ENCODE measurements around the gene JAKMIP3.
A peak's percentile ranks its signal among the peaks of the same experiment; 100 is the strongest.

JAKMIP3 gene

GRCh38 chr10:132100091-132100481, 34.3 kb downstream of the JAKMIP3 start:
- no peak for DNase-seq

GRCh38 chr10:132100556-132101349, 35.0 kb downstream of the JAKMIP3 start:
- DNase-seq: no peak

- no peak for DNase-seq
Measured at GRCh38 chr10:132101529-132101928, 35.8 kb downstream of the JAKMIP3 start.

GRCh38 chr10:132102071-132102716, 36.4 kb downstream of the JAKMIP3 start:
- DNase-seq: no peak

- DNase-seq: no peak
Measured at GRCh38 chr10:132102717-132103110, 37.0 kb downstream of the JAKMIP3 start.

- DNase-seq: no peak
Measured at GRCh38 chr10:132103116-132103910, 37.6 kb downstream of the JAKMIP3 start.

- no peak for DNase-seq
Measured at GRCh38 chr10:132104062-132104461, 38.3 kb downstream of the JAKMIP3 start.

- no peak for DNase-seq
Measured at GRCh38 chr10:132104471-132105301, 38.9 kb downstream of the JAKMIP3 start.

- no peak for DNase-seq
Measured at GRCh38 chr10:132105302-132105995, 39.7 kb downstream of the JAKMIP3 start.

GRCh38 chr10:132106431-132106830, 40.7 kb downstream of the JAKMIP3 start:
- DNase-seq: no peak

- peak in 1 of 2 donors; percentile 45 for DNase-seq
Measured at GRCh38 chr10:132107186-132107948, 41.6 kb downstream of the JAKMIP3 start.

- DNase-seq: no peak
Measured at GRCh38 chr10:132107949-132108877, 42.5 kb downstream of the JAKMIP3 start.

GRCh38 chr10:132109341-132110110, 43.8 kb downstream of the JAKMIP3 start:
- DNase-seq: no peak

GRCh38 chr10:132110111-132110521, 44.4 kb downstream of the JAKMIP3 start:
- DNase-seq: no peak

GRCh38 chr10:132110713-132111112, 45.0 kb downstream of the JAKMIP3 start:
- no peak for DNase-seq

- no peak for DNase-seq
Measured at GRCh38 chr10:132111121-132111731, 45.5 kb downstream of the JAKMIP3 start.

- DNase-seq: no peak
Measured at GRCh38 chr10:132111871-132112341, 46.2 kb downstream of the JAKMIP3 start.

- no peak for DNase-seq
Measured at GRCh38 chr10:132112611-132113010, 46.9 kb downstream of the JAKMIP3 start.

GRCh38 chr10:132113206-132113605, 47.5 kb downstream of the JAKMIP3 start:
- peak in 1 of 2 donors; percentile 23 for DNase-seq
